Osteocyte (in vitro differentiated cells): ENCODE results near the gene PPARGC1A. TPM values are rescaled to one million over a fixed set of nuclear protein-coding genes. Genes with fewer than 3 reads are reported as not detected.

Experiments
- DNase-seq: peaks from one replicate; pipeline ENCODE4 v3.0.0; 2021; ENCODE audit warnings: mixed read lengths; ENCODE audit not compliant: unreplicated experiment; ENCODE audit errors: extremely low spot score
- H3K27ac Mint-ChIP-seq: one replicate; pipeline ENCODE4 v1.8.0; 2021; ENCODE audit warnings: mild to moderate bottlenecking, mixed read lengths; ENCODE audit not compliant: unreplicated experiment
- H3K27me3 Mint-ChIP-seq: one replicate; pipeline ENCODE4 v1.8.0; 2021; ENCODE audit warnings: mixed read lengths; ENCODE audit not compliant: unreplicated experiment
- H3K36me3 Mint-ChIP-seq: one replicate; pipeline ENCODE4 v1.8.0; 2021; ENCODE audit warnings: mixed read lengths; ENCODE audit not compliant: unreplicated experiment
- H3K4me1 Mint-ChIP-seq: one replicate; pipeline ENCODE4 v1.8.0; 2021; ENCODE audit warnings: mixed read lengths; ENCODE audit not compliant: unreplicated experiment
- H3K4me3 Mint-ChIP-seq: one replicate; pipeline ENCODE4 v1.8.0; 2021; ENCODE audit warnings: mild to moderate bottlenecking, moderate library complexity, mixed read lengths; ENCODE audit not compliant: unreplicated experiment
- H3K9me3 Mint-ChIP-seq: one replicate; pipeline ENCODE4 v1.8.0; 2021; ENCODE audit warnings: mixed read lengths; ENCODE audit not compliant: unreplicated experiment
- total RNA-seq: library from RNA; stranded (reverse); gene quantifications from 2 replicates; pipeline ENCODE4 v1.2.1, GENCODE V29; 2021
- TF ChIP-seq, protein P1 (sequence below): fragments of 200-600 bp; sonication (generic); IDR thresholded peaks from 2 replicates; pipeline ENCODE4 v1.5.0; 2021; ENCODE audit warnings: antibody characterized with exemption, mild to moderate bottlenecking, moderate library complexity

Gene PPARGC1A
- total RNA-seq, 1 donor from 2014 or later, result 10.2 TPM

DNA sequence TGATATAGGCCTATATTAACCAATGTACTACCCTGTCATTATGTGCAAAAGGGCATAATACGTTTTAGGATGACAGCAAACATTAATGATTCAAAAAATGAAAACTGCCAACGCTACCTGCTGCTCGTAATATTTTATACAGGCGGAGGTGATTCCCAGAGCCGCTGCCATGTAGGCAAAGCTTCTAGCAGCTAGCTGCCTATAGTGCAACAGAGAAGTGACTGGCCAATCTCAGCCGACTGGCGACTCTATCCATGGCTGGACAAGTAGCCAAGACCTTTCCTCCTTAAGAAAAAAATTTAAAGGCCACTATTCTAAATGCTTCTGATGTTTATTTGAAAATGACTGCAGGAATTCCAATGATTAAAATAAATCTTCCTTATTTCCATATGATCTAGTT, 1.9 kb downstream of the PPARGC1A start:
- H3K4me1 Mint-ChIP-seq, result peaks cover 63% of the 10 kb centered on the region
- no peaks in the 10 kb centered on the region for H3K9me3 Mint-ChIP-seq
- H3K36me3 Mint-ChIP-seq, result no peaks in the 10 kb centered on the region
- peak overlapping the region; percentile 80 for H3K4me3 Mint-ChIP-seq
- DNase-seq, result no peak
- peaks cover 7% of the 10 kb centered on the region for H3K27me3 Mint-ChIP-seq
- peak overlapping the region; percentile 83 for H3K27ac Mint-ChIP-seq
- TF ChIP-seq, protein P1, sequence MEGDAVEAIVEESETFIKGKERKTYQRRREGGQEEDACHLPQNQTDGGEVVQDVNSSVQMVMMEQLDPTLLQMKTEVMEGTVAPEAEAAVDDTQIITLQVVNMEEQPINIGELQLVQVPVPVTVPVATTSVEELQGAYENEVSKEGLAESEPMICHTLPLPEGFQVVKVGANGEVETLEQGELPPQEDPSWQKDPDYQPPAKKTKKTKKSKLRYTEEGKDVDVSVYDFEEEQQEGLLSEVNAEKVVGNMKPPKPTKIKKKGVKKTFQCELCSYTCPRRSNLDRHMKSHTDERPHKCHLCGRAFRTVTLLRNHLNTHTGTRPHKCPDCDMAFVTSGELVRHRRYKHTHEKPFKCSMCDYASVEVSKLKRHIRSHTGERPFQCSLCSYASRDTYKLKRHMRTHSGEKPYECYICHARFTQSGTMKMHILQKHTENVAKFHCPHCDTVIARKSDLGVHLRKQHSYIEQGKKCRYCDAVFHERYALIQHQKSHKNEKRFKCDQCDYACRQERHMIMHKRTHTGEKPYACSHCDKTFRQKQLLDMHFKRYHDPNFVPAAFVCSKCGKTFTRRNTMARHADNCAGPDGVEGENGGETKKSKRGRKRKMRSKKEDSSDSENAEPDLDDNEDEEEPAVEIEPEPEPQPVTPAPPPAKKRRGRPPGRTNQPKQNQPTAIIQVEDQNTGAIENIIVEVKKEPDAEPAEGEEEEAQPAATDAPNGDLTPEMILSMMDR, result no peak

DNA sequence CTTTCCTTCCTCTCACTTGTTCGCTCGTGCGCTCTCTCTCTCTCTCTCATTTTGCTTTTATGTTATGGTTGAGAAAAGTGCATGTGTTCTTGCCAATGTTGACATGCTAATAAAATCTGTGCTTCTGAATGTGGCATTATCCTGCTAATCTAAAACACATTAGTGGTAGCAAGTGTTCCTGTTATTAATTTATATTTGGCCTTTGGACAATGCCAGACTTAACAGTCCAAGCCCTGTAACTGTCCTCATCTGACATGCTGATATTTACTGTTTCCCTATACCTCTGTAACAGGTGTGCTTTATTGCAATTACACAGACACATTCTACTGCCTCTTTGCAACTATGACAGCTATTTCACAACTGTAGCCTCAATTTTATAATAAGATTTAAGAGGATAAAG, 2.7 kb downstream of the PPARGC1A start:
- no peak overlapping the region for H3K4me3 Mint-ChIP-seq
- no peak for DNase-seq
- H3K36me3 Mint-ChIP-seq, result no peaks in the 10 kb centered on the region
- H3K27me3 Mint-ChIP-seq, result no peaks in the 10 kb centered on the region
- H3K9me3 Mint-ChIP-seq, result no peaks in the 10 kb centered on the region
- H3K4me1 Mint-ChIP-seq, result peaks cover 65% of the 10 kb centered on the region
- TF ChIP-seq, protein P1, result no peak
- no peak overlapping the region for H3K27ac Mint-ChIP-seq

DNA sequence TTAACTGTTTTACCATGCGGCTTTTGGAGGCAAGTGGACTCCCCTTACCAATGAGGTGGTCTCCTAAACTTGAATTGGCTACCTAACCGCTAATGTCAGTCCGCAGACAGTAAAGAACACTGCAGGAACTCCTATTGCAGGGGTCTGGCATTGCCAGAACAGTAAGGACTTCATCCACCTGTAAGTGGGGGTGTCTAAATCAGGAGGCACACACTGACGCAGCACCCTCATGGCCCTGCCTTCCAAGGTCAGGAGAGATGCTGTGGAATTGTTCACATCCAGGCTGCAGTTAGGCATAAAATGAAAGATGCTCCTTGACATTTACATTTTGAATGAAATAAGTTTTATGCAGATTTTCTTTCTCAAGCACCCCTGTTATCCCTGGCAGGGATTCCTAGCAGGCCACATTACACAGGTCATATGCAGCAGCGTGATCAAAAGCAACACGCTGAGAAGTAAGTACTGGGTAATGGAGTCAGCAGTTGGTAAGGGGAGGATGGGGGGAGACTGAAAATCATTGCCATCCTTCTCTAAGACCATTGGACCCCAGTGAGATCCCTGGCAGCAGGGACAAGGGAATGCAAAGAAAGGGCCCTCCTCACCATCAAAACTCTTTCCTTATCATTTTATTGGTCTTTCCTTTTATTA, 3.8 kb downstream of the PPARGC1A start:
- Mint-ChIP-seq H3K4me1 (peaks cover 65% of the 10 kb centered on the region), H3K27me3 (no peaks in the 10 kb centered on the region), H3K27ac (no peak overlapping the region), H3K4me3 (no peak overlapping the region), H3K9me3 (no peaks in the 10 kb centered on the region), H3K36me3 (no peaks in the 10 kb centered on the region)
- TF ChIP-seq, protein P1, result no peak
- DNase-seq, result no peak

DNA sequence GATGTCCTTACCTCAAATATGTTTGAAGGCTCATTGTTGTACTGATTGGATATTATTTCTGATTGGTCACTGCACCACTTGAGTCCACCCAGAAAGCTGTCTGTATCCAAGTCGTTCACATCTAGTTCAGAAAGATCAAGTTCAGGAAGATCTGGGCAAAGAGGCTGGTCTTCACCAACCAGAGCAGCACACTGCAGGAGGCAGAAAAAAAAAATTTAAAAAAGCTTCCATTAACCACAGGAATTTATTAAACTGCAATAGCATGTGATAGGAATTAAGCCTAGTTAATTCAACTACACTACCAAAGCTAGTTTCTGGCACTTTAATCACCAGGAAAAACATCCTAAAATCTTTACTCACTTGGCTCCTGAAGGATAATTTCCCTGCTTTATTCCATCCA, 5.1 kb downstream of the PPARGC1A start:
- Mint-ChIP-seq H3K4me3 (no peak overlapping the region), H3K36me3 (no peaks in the 10 kb centered on the region), H3K27me3 (no peaks in the 10 kb centered on the region), H3K27ac (peak overlapping the region; percentile 59), H3K4me1 (peaks cover 56% of the 10 kb centered on the region), H3K9me3 (no peaks in the 10 kb centered on the region)
- TF ChIP-seq, protein P1, result no peak
- no peak for DNase-seq

DNA sequence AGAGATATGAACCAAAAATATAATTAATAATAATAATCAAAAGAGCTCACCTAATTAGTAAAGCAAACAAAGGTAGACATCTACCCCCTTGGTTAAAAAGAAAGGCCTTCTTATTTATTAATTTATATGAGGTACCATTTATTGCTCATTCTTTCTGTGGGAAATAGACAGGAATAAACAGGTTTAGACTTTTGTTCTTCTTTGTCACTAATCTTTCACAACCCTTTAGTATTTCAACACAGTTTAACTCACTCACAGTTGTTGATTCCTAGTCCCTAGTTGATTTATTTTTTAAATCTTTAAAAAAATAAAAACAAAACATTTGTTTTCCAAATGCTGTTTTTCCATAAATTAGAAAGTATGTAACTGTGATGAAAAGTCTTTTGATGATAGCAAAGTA, 5.6 kb downstream of the PPARGC1A start:
- DNase-seq, result no peak
- no peaks in the 10 kb centered on the region for H3K36me3 Mint-ChIP-seq
- H3K27ac Mint-ChIP-seq, result no peak overlapping the region
- no peak overlapping the region for H3K4me3 Mint-ChIP-seq
- peaks cover 57% of the 10 kb centered on the region for H3K4me1 Mint-ChIP-seq
- H3K27me3 Mint-ChIP-seq, result no peaks in the 10 kb centered on the region
- TF ChIP-seq, protein P1, result no peak
- H3K9me3 Mint-ChIP-seq, result no peaks in the 10 kb centered on the region
